GM19468 (cell line): Measurements from ENCODE around the gene DACH1.
"Not testable (repeated sequence)": the region's sequence is repeated elsewhere in the genome, so short reads cannot be mapped to it uniquely, and the experiment has no call there.

Experiments used
- ATAC-seq: cut with Tn5 transposase; IDR thresholded peaks from one replicate; pipeline ENCODE4 v1.9.1; 2021; ENCODE audit warnings: mild to moderate bottlenecking, moderate library complexity, moderate number of reproducible peaks; ENCODE audit not compliant: unreplicated experiment; ENCODE audit errors: extremely low read depth

Gene DACH1

DNA sequence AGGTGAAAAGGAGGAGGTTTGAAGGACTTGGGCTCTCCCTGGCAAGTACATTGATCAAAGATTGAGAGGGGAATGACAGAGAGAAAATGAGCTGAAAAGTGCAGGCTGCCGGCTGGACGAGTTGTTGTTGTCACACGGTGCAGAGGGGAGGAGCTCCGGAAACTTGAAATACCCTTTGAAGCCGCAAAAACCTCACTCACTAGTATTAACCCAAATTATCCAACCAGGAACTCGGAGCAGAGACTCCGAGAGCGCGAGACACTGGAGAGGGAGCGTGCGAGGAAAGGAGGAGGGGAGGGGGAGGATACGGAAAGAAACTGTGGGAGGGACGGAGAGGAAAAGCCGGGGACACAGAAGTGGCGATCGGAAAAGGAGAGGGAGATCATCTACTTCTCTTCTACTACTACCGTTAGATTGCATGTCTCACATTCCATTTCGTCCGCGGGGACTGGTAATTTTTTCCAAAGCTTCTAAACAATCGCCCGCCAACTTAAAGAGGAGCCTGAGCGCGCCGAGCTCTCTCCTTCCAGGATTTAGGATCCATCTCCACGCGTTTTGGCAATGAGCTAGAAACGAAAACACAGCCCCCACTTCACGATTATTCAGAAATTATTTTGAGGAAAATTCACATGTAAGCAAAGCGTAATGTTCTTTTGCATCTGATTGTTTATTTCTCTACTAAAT lies at the start of gene DACH1:
Gene DACH1 (minus strand): TSS at position 74 of the 684 bp plus-strand sequence.
- ATAC-seq, result no peak

DNA sequence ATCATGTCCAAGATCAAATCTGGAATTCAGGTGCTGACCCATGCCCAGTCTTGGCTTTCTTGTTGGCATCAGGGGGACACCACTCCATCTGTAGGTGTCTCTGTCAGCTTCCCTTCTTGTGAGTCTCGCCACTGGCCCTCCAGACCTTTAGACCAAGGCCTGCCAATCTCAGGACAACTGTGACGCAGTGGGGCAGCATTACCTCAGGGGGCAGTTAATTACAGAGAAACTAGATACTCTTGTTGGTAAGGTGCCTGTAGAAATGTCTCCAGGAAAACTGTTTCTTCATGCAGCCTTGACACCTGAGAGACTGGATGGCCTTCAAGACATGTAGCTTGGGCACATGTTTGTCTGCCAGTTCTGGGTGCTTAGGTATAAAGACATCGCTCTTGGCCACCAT lies 46.7 kb upstream of the DACH1 start:
- ATAC-seq, result no peak

DNA sequence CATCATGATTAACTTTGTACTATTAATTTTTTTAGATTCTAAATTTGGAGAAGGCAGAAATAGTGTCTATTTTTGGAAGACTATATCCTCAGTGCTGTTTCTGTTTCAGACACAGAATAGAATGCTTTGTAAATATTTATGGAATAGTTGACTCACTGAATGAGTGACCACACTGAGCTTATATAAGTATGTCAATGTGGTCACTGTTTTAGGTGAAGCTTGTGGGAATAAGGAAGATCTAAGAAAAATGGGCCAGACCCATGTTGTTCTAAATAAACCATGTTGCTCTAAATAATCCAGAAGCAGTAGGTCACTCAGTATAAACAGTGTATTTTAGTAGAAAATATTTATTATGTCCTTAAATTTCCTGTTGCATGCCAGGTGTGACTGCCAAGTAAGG lies 45.5 kb upstream of the DACH1 start:
- ATAC-seq, result no peak

DNA sequence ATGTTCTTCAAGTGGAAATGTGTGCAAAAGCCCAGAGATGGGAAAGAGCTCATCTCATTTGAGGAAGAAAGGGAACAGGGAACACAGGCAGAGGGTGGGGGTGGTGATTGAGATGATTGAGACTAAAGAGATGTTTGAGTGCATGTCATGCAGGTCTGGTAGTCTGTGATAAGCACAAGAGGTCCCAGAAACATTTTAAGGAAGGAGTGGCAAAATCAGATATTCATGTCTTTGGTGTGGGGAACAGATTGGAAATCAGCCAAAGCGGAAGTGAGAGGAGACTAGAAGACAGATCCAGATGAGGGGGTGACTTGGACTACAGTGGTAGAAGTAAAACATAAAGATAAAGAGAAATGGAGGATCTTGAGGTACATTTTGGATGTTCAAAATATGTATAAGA lies 39.4 kb upstream of the DACH1 start:
- ATAC-seq, result no peak

DNA sequence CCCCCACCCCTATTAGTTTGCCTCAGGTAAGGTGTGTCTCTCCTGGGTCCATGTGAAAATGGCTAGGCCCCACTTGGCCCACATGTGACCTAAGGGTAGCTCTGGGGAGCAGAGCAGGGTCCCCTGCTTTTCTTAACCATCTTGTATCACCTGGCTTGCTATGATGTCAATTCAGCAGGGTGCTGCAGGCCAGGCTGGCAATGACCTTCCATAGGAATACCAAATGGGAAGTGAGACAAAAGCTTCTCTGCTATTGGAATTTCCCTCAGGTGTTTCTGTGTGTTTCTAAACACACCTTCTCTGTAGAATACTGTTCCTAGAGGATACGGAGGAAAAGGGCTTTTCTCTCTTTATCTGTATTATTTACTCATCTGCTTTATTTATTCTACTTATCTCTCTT lies 35.7 kb upstream of the DACH1 start:
- ATAC-seq, result no peak

DNA sequence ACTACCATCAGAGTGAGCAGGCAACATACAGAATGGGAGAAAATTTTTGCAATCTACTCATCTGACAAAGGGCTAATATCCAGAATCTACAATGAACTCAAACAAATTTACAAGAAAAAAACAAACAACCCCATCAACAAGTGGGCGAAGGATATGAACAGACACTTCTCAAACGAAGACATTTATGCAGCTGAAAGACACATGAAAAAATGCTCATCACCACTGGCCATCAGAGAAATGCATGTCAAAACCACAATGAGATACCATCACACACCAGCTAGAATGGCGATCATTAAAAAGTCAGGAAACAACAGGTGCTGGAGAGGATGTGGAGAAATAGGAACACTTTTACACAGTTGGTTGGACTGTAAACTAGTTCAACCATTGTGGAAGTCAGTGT lies 26.5 kb upstream of the DACH1 start:
- ATAC-seq, result not testable (repeated sequence)

DNA sequence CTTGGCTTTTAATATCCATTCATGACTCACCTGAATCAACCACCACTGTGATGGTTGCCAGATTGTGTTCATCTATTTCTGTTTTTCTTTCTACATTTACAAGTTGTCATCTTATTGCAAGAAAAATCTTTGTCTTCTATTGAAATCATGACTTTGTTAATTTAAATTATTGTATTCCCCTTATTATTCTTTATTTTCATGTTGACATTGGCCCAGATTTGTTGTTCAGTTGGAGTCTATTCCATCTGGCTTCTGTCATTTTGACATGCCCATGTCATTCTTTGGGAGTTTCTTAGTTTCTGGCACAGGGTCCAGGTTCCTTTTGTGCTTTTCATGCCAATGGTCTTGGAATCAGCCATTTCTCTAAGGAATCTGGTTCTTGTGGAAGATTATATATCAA lies 19.9 kb upstream of the DACH1 start:
- ATAC-seq, result no peak

DNA sequence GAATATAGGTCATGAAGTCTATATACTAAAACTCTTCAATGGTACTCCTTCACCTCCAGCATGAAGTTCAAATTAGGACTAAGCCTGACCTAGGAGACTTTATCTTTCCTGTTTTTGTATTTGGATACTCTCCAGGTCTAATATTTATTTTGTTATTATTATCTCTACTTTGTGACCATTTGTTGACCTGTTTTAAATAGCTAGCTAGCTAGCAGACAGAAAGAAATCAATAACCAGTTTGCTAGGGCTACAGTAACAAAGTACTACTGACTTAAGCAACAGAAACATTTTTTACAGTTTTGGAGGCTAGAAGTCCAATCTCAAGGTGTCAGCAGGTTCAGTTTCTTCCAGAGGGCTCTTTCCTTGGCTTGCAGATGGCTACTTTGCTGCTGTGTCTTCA lies 15.1 kb upstream of the DACH1 start:
- ATAC-seq, result no peak

DNA sequence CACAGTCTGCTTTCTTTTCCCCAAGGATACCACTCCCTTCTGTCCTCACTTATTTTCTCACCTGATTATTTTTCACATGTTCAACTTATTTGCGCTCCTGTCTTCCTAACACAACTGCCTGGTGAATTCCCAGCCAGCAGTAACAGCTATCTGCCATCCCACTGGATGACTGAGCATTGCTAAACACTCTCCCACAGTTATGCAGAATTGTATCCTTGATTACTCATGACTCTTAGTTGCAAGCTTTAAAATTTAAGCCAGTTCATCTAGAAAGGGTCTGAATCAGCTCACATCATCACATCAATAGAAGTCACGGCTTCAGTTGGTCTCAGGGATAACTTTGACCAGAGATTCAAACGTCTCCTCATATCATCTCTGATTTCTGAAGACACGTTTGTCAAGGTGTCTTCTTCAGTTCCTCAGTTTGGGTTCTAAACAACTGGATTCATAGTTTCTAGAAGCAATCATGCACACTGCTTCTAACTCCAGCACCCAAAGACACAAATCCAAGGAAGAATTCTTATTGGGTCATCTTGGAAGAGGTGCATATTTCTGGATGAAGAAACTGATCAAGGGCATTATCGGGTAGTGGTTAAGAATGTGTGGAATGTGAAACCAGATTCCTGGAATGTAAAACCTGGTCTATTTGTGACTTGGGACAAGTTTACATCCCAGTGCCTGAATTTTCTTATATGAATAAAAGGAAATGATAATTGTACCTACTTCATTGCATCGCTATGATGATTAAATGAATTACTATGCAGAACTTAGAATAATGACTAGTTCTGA lies 13.9 kb upstream of the DACH1 start:
- ATAC-seq, result no peak

DNA sequence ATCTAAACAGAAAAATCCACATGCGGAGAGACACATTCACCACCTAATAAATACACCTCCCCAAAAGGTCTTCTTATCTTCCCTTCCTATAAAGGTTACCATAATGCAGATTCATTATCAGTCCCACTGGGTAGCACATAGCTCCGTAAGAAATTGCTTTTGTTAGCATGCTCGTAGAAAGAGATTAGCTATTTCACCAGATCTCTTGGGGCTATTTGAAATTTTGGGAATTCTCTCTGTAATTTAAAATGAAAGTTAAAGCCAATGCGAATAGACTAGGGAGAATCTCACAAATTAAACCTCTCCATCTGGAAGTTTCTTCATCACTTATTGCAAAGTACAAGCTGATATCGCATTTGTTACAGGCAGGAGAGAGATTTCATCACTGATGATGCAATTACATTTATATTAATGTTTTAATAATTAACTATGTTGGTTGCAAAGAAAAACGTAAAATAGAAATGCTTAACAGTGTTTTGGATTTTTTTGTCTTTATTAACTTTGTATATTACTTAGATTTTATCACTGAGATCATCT lies 12.9 kb upstream of the DACH1 start:
- ATAC-seq, result no peak

DNA sequence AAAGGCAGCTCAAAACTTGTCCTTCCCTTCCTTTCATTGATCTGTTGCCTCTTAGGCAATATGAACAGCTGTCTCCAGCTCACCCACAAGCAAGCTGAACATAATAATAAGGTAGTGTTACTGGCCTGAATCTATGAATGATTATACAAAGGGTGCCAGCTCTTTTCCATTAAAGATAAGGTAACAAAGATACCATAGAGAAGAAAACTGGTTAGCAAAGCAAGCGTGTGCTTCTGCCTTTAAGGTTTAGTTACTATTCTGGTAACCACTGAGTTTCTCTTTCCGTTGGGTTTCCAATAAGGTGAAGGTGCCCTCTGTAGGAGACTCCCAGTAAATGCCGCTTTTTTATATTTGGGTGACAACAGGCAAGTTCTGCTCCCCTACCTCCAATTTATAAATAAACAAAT lies 12.1 kb upstream of the DACH1 start:
- ATAC-seq, result peak; percentile 87

DNA sequence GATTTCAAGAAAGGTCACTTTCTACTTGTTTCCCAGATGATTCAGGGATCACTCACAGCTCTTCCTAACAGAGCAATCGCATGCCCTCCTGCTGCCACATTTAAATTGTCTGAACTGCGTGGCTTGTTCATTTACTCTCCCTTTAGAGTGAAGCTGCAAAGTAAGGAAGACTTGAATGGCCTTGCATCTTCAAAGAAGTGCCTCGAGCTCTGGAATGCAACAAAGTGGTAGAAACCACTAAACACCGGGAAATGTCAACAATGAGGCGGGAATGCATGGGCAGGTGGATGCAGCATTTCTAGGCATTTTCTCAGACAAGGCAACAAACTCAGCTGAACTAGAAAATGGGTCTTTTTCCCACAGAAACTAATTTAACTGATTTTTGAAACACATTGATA lies 10.3 kb upstream of the DACH1 start:
- no peak for ATAC-seq

DNA sequence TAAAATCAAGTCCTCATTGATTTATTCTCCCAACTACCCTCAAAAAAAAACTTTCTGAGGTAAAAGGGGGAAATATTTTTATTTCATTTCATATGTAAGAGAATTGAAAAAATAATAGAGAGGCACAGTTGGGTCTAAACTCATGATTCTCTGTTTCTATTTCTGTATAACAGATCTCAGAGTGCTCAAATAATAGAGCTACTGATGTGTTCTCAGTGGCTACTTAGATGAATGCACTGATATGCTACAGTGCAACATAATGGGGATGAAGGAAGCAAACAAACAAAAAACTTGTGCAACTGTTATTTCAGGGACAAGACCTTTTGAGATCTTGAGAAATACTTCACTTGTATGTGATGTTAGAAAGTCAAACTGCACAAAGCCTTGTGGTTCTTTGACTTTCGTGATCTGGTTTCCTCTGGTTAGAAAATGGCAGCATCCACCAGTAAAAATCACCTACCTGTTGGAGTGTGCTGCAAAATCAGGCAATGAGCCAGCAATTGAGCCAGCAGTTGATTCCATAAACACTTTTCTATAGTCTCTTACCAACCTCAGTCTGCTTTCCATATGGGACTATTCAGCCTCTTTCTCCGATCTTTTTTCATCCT lies 9.7 kb upstream of the DACH1 start:
- ATAC-seq, result no peak

DNA sequence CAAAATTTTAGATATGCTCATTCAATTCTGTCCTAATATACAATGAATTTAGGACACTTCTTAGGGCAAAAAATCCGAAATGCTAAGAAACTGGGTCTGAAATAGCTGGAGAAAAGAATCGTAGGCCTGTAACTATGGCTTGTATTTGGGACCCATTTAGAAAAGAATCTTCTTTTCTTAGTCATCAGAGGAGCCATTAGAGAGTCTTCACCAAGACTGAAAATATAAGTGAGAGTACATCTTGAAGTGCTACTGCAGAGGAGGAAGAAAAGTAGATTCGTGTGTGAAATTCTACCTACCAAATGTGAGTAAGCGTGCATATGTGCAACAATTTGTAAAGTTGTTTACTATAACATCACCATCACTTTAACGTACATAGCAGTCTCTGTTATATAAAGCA lies 8.8 kb upstream of the DACH1 start:
- ATAC-seq, result no peak

DNA sequence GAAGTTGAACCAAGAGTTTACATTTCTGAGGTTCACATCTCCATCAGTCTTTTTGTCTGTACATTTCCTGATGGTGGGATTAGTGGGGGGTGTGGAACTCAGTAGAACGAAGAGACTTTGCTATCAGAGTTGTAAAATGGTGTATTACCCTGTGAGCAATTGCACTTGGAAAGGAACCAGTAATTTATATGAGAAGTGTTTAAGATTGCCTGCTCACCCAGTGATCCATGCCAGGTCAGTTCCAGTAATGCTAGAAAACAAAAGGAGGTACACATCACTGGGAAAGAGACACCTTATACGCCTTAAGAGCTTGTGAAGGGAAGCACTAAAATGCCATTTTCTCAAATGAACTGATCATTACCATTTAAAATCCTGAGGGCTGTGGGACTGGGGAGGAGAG lies 7.5 kb upstream of the DACH1 start:
- no peak for ATAC-seq

DNA sequence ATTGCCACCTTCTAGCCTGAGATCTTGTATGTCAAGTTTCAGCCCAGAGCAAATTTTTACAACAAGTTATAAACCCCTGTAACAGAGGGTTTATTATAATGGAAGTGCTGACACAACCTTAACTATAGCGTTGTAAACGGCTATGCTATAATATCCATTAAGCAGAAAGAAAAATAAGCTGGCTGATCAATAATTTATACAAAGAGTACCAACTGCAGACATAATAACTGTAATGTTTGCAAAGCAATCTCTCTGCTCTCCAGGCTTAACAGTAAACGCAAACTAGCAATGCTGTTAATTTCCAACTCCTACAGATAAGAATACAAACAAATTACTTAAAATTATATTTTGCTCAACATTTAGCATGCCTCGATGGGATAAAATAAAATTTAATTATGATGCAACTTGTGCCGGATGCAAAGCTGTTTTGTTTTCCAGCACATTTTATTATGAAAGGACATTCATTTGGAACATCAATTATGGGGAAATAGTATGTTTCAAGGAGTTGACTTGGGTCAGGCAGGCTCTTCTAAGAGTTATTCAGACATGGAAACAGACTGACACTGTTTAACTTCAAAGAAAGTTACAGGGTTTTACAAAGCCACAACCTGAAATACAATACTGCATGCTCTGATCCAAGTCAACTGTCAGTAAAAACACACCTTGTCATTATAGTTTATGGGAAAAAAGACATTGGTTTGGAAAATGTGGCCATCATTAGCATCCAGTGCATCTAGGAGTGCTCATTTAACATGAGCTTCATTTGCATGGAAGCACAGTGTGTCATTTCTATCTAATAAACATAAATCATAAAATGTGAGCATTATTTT lies 6.6 kb upstream of the DACH1 start:
- no peak for ATAC-seq

DNA sequence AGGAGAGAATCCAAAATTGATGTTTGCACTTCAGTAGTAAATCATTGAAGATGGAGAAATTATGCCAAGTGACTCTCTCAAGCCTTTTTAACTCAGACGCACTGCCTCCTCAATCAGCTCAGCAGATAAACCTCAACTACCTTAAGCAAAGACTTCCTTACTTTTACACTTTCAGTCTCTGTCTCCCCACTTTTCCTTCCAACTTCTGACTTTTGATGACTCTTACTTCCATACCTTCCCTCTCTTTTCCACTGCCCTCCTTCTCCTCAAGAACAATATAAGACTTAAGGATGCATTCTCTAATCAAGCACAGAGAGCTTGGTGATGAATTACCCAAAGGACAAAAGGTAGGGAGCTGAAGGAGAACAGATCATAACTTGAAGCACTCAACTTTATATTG lies 4.8 kb upstream of the DACH1 start:
- no peak for ATAC-seq

DNA sequence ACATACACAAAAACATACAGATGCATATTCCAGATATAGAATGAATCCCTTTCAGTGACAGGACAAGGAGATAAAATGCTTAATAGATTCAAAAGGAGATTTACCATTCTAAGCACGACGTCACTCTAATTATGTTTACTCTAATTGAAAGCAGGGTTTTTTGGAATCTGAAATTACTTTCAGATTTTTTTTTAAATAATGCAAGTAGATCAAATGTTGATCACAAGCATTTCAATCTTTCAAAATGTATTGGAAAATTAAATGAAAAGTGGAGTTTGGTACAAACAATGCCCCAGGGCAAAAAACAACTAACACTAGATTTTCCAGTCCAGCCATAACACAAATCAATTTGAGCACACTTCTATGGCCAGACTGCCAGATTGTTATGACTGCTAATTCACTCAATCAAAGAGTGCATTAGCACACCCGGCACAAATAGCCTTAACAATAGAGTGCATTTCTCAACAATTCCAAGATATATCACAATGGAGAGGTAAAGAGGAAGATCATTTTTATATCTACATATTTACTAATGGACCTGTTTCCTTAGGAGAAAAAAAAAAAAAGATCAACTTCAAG lies 4.3 kb upstream of the DACH1 start:
- ATAC-seq, result no peak

DNA sequence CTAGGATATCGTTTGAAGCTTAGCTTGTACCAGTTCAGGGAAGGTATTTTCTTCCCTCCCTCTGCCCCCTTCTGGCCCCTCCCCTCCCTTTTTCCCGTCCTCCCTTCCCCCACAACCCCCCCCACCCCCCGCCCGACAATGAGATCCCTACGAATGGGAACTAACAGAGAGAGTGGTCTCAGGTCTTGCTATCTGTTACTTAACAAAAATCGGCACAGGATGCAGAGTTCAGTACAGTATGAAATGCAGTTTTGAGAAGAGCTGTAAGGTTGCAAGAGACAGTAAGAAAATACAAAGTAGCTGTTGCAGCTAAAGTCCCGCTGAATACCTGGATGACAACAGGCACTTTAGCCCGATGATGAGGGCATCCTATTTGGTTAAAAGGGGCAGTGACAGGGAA lies 3.1 kb upstream of the DACH1 start:
- no peak for ATAC-seq

DNA sequence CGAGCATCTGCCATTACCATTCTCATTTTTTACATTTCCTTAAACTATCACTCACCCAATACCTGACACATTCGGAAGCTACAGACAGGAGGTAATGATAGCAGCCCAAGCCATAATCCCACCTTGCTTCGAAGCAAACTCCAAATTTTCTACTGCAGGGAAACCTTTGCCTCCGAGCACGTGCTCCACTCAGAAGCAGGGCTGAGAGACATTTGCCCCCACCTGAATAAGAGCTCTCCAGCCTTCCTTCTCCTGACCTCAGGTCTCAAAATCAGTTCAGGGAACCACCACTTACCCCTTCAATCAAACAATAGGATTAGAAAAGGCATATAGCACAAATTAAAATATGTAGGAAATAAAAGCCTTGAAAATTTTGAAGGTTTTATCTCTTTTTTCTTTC lies 2.3 kb upstream of the DACH1 start:
- no peak for ATAC-seq
